Uterus (tissue), 2 donors: ENCODE results near the gene DRC3.

ENCODE experiments used
- CTCF ChIP-seq, 4 experiments: fragments of 200-600 bp in 2 of 4; fragments of 450-650 bp in 2 of 4; sonication (generic) in 2 of 4; IDR thresholded peaks; one replicate each; pipeline ENCODE4 v1.5.1; 2016 to 2019; ENCODE audit warnings: antibody characterized with exemption in 4 of 4, mild to moderate bottlenecking in 2 of 4, moderate library complexity in 1 of 4
- POLR2A ChIP-seq, 2 donors: fragments of 450-650 bp; IDR thresholded peaks; one replicate each; pipeline ENCODE4 v1.6.1; 2016; ENCODE audit warnings: antibody characterized with exemption in 2 of 2, mild to moderate bottlenecking in 1 of 2, moderate library complexity in 1 of 2

- TF ChIP-seq POLR2A (IDR thresholded peaks at IDR 0.05): no peak
- no peak for TF ChIP-seq CTCF (IDR thresholded peaks at IDR 0.05)
Observed at GRCh38 chr17:17966399-17966798, 6.3 kb upstream of the DRC3 start.
